ENCODE data around the gene ZNF436.

DNA sequence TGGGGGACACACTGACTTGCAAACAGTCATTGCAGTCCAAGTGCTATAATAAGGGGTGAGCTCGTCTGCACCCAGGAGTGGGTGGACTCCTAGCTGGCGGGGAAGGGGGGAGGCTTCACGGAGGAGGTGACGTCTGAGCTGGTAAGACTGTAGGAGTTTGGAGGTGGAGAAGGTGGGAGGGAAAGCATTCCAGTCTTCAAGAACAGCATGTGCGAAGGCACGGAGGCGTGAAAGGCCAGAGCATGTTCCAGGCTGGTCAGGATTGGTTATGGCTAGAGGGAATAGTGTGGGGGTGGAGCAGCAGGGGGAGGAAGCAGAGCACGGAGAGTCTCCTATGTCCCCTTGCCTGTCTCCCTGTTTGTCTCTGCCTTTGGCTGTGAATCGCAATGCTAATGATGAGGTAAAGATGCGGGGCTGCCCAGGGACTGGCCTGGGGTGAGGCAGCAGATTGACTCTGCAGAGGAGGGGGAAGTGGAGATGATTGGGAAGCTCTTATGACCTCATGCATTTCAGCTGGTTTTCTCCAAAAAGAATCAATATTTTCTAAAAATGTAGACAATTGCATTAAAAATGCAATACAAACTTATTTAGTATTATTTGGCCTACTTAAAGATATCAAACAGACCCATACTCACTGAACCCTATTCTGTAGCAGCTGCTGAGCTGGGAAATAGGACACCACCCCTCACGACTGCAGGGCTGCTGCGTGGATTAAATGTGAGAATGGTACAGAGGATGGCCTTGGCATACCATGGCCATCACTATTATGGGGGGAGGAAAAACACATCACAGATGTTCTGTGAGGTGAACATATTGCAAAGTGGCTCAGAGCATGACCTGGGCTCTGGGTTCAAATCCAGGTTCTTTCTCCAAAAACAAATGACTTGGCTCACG lies 2.6 kb upstream of the ZNF436 start:
- TF ChIP-seq, protein P1, sequence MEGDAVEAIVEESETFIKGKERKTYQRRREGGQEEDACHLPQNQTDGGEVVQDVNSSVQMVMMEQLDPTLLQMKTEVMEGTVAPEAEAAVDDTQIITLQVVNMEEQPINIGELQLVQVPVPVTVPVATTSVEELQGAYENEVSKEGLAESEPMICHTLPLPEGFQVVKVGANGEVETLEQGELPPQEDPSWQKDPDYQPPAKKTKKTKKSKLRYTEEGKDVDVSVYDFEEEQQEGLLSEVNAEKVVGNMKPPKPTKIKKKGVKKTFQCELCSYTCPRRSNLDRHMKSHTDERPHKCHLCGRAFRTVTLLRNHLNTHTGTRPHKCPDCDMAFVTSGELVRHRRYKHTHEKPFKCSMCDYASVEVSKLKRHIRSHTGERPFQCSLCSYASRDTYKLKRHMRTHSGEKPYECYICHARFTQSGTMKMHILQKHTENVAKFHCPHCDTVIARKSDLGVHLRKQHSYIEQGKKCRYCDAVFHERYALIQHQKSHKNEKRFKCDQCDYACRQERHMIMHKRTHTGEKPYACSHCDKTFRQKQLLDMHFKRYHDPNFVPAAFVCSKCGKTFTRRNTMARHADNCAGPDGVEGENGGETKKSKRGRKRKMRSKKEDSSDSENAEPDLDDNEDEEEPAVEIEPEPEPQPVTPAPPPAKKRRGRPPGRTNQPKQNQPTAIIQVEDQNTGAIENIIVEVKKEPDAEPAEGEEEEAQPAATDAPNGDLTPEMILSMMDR (IDR thresholded peaks at IDR 0.05; ENCODE audit: extremely low read depth in 1 of 2, insufficient read depth in 1 of 2, low read depth in 1 of 2, low read length in 2 of 2): no peak
- TF ChIP-seq POLR2A (IDR thresholded peaks at IDR 0.05; ENCODE audit: low read depth, low read length) (no peak), EZH2 (IDR thresholded peaks at IDR 0.05; ENCODE audit: borderline replicate concordance, low read depth, low read length, severe bottlenecking) (no peak), JUN (IDR thresholded peaks at IDR 0.05; ENCODE audit: borderline replicate concordance, insufficient read depth, insufficient read length, low read depth) (no peak)
- TF ChIP-seq, protein P2, sequence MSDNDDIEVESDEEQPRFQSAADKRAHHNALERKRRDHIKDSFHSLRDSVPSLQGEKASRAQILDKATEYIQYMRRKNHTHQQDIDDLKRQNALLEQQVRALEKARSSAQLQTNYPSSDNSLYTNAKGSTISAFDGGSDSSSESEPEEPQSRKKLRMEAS (IDR thresholded peaks at IDR 0.05; ENCODE audit: insufficient read depth, insufficient read length): no peak
